HG02981 (cell line): ENCODE results near the gene UNG.
A peak's percentile ranks its signal among the peaks of the same experiment; 100 is the strongest.

Source experiments
- ATAC-seq: cut with Tn5 transposase; IDR thresholded peaks from one replicate; pipeline ENCODE4 v1.9.1; 2021; ENCODE audit warnings: mild to moderate bottlenecking, moderate library complexity; ENCODE audit not compliant: unreplicated experiment

The UNG gene

DNA sequence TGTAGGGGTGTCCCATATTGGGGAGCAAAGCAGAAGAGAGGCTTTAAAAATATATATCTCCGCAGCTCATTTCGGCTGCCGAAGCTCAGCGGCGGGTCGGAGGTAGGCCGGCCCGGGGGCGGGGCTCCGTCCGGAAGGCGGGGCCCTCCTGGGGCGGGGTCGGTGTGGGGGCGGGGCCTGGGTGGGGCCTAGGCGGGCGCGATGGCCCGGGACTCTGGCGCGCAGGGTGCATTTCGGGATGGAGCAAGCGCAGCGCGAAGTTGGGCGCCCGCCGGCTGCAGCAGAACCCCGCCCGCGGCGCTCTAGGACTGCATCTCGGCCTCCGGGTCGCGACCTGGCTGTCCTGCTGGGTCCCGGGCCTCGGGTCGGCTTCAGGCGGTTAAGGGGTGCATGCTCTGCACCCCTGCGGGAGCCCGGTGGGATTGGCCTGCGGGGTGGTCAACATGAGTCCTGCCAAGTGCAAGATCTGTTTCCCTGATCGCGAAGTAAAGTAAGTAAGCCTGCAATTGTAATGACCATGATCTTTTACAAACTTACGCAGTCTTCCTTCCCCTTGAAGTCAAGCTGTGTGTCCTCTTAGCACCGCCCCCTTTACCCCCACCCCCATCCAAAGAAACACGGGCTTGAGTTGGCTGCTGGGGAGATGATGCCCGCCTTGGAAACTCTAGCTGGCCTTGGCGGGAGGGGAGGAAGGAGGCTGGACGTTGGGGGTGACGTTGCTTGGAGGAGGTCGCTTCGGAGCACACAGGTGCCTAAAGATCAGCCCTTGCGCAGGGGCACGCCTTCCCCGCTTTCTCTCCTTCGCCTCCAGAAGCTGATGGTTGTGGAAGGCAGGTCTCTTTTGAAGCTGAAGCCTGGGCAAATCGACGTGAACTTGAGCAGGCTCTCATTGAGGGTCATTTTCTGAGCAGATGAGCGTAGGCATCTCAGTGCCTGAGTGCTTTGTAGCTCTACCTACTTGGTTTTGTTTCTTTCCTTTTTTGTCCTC, 57.3 kb downstream of the UNG start:
- ATAC-seq = peak; percentile 92

DNA sequence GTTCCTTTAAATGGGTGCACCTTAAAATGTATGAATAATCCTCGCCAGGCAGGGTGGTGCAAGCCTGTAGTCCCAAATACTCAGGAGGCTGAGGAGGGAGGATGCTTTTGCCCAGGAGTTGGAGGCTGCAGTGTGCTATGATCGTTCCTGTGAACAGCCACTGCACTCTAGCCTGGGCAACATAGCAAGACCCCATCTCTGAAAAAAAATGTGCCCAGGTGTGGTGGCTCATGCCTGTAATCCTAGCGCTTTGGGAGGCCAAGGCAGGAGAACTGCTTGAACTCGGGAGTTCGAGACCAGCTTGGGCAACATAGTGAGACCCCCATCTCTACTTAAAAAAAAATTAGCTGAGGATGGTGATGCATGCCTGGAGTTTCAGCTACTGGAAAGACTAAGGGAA, 58.6 kb downstream of the UNG start:
- no peak for ATAC-seq

DNA sequence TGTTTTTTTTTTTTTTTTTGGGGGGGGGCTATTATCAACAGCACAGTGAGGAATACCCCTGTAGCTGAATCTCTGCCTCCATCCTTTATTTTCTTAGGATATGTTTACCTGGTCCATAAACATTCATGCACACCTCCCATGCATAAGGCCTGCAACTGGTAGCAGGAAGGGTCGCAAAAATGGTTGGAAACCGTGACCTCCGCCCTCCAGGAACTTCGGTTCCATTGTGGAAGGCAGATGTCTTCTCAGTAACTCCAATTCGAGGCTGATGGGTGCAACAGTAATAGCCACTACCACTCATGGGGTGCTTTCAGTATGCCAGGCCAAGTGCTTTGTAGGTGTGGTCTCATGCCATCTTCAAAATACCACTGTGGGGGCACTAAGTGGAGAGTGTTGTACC, 59.2 kb downstream of the UNG start:
- ATAC-seq = no peak

DNA sequence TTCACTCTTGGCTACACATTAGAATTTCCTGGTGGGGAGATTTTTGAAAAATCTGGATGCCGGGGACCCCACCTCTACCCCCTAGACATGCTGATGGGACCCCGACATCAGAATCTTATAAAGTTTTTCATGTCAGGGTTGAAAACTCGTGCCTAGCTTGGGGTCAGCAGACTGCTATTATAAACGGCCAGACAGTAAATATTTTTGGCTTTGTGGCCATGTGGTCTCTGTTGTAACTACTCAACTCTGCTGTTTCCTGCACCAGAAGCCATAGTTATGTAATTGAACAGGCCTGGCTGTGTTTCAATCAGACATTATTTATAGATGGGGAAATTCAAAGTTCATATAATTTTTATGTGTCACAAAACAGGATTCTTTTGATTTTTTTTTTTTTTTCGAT, 60.6 kb downstream of the UNG start:
- ATAC-seq = no peak

DNA sequence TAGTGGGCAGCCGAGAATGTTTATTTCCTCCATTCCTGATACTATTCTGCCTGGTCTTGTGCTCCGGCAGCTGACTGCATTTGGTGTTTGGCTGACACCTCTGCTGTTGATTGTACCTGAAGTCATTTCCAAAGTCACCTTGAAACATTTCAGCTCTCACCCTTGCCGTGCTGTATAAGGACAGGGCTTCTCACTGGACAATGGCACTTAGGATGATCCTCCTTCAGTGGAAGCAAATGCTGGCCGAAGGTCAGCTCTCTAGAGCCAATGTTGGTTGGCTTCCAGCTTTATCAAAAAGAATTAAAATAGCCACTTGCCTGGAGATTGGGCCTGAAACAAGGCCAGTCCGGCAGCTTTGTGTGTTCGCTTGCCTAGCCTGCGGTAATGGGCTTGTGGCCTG, 63.0 kb downstream of the UNG start:
- no peak for ATAC-seq
